ENCODE data around the gene ZNF526.

DNA sequence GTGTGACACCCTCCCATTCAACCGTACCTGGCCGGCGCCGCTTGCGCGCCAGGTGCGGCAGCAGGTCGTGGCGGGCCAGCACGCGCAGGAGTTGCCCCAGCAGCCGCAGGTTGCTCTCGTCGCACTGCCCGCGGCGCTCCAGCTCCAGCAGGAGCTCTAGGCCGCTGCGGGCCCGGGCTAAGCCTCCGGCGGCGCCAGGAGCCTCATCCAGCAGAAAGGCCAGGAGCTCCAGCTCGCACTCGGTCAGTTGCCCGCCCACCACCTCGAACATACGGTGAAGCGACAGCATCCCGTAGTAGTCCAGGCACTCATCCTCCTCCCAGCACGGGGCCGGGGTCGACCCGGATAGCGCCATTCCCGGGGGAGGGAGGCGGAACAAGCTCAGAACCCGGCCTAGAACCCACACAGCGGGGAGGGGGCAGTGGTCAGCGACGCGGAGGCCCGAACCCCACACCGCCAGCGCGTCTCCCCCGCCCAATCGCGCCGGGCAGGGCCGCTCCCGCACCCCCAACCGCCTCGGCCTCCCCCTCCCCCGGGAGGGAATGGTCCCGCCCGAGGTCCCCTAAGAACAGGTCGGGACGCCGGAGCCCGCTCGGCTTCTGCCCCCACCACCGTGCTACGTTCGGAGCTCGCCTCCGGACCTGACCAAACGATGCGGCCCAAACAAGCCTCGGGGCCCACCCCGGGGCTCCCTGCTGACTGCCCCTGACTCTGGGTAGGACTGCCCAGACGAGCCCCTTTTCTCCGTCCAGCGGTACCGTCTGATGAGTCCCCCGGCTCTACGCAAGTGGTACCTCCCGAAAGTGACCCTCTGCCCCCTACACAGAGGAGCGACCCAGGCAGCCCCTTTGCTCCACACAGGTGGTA, 3.2 kb upstream of the ZNF526 start:
- TF ChIP-seq CTCF (IDR thresholded peaks at IDR 0.05) (no peak), POLR2A (IDR thresholded peaks at IDR 0.05) (no peak), POLR2AphosphoS5 (IDR thresholded peaks at IDR 0.05; ENCODE audit: insufficient read depth in 1 of 2, low read depth in 1 of 2) (no peak)

Measured in vagina (tissue), 2 donors.